CD14-positive monocyte (primary cell): Measurements from ENCODE around the gene TTC28. TPM values are rescaled to one million over a fixed set of nuclear protein-coding genes. Genes with fewer than 3 reads are reported as not detected.

ENCODE experiments used
- DNase-seq, 3 donors: peaks; one replicate each; pipeline ENCODE4 v3.0.0-alpha.2; 2011 to 2022
- H2AFZ ChIP-seq: 2 replicates; pipeline ENCODE4 v1.6.0; 2012; ENCODE audit warnings: mild to moderate bottlenecking, low read depth, low read length, inconsistent platforms; ENCODE audit not compliant: insufficient read depth, poor library complexity, severe bottlenecking
- H3K27ac ChIP-seq, 2 donors: 1 replicate in 1 of 2; 2 replicates in 1 of 2; pipeline ENCODE4 v1.5.1; 2012 to 2013; ENCODE audit warnings: low read length in 2 of 2, control low read depth in 1 of 2, inconsistent platforms in 1 of 2, low read depth in 1 of 2, mild to moderate bottlenecking in 1 of 2
- H3K27me3 ChIP-seq, 2 donors: one replicate each; pipeline versions ENCODE4 v1.6.0 to v1.6.1; 2011 to 2013; ENCODE audit warnings: low read length in 2 of 2; ENCODE audit not compliant: control insufficient read depth in 2 of 2, insufficient read depth in 2 of 2
- H3K36me3 ChIP-seq, 2 donors: replicated peaks in 1 of 2; 1 replicate in 1 of 2; 2 replicates in 1 of 2; pipeline versions ENCODE4 v1.5.1 to v1.6.1; 2012 to 2013; ENCODE audit warnings: low read length in 2 of 2, control low read depth in 1 of 2, inconsistent platforms in 1 of 2, mild to moderate bottlenecking in 1 of 2; ENCODE audit not compliant: insufficient read depth in 2 of 2, control insufficient read depth in 1 of 2
- H3K4me1 ChIP-seq, 2 donors: 1 replicate in 1 of 2; 2 replicates in 1 of 2; pipeline versions ENCODE4 v1.5.1 to v1.6.1; 2012 to 2013; ENCODE audit warnings: low read length in 2 of 2, control low read depth in 1 of 2, inconsistent platforms in 1 of 2, mild to moderate bottlenecking in 1 of 2, moderate library complexity in 1 of 2; ENCODE audit not compliant: insufficient read depth in 2 of 2, control insufficient read depth in 1 of 2
- H3K4me2 ChIP-seq: replicated peaks from 2 replicates; pipeline ENCODE3; 2012; ENCODE audit warnings: low read length, moderate library complexity, mild to moderate bottlenecking; ENCODE audit not compliant: poor library complexity, severe bottlenecking; ENCODE audit errors: extremely low read depth
- H3K4me3 ChIP-seq, 3 experiments: fragments of 200-600 bp in 1 of 3; sonication (generic) in 1 of 3; replicated peaks in 1 of 3; 1 replicate in 2 of 3; 2 replicates in 1 of 3; pipeline ENCODE4 v1.5.1; 2011 to 2013; ENCODE audit warnings: low read length in 3 of 3, mild to moderate bottlenecking in 3 of 3, control low read depth in 2 of 3, low read depth in 2 of 3, inconsistent platforms in 1 of 3, moderate library complexity in 1 of 3
- H3K79me2 ChIP-seq: 2 replicates; pipeline ENCODE4 v1.6.0; 2012; ENCODE audit warnings: mild to moderate bottlenecking, control low read depth, inconsistent platforms, low read length, moderate library complexity; ENCODE audit not compliant: insufficient read depth
- H3K9ac ChIP-seq: 2 replicates; pipeline ENCODE4 v1.6.0; 2017; ENCODE audit warnings: low read length, mild to moderate bottlenecking; ENCODE audit not compliant: insufficient read depth, poor library complexity, severe bottlenecking
- H3K9me3 ChIP-seq, 2 donors: replicated peaks in 1 of 2; 1 replicate in 1 of 2; 2 replicates in 1 of 2; pipeline versions ENCODE4 v1.5.1 to v1.6.1; 2012 to 2013; ENCODE audit warnings: low read length in 2 of 2, control low read depth in 1 of 2; ENCODE audit not compliant: control insufficient read depth in 1 of 2, insufficient read depth in 1 of 2
- H4K20me1 ChIP-seq: 2 replicates; pipeline ENCODE4 v1.6.0; 2012; ENCODE audit warnings: mild to moderate bottlenecking, low read length, control low read depth, moderate library complexity; ENCODE audit not compliant: insufficient read depth
- H3K27ac Mint-ChIP-seq, 7 donors: one replicate each; pipeline ENCODE4 v1.8.0; 2020; ENCODE audit warnings: mild to moderate bottlenecking in 7 of 7, mixed read lengths in 7 of 7, moderate library complexity in 6 of 7, inconsistent platforms in 2 of 7
- H3K27me3 Mint-ChIP-seq, 3 donors: one replicate each; pipeline ENCODE4 v1.8.0; 2021 to 2022; ENCODE audit warnings: low read depth in 3 of 3, mild to moderate bottlenecking in 3 of 3, mixed read lengths in 3 of 3, moderate library complexity in 3 of 3, inconsistent platforms in 1 of 3
- H3K36me3 Mint-ChIP-seq, 2 donors: one replicate each; pipeline ENCODE4 v1.8.0; 2020; ENCODE audit warnings: mixed read lengths in 2 of 2, inconsistent platforms in 1 of 2, mild to moderate bottlenecking in 1 of 2
- H3K4me1 Mint-ChIP-seq: one replicate; pipeline ENCODE4 v1.8.0; 2020; ENCODE audit warnings: mild to moderate bottlenecking, mixed read lengths
- H3K4me3 Mint-ChIP-seq, 2 donors: one replicate each; pipeline ENCODE4 v1.8.0; 2020; ENCODE audit warnings: mild to moderate bottlenecking in 2 of 2, mixed read lengths in 2 of 2, moderate library complexity in 1 of 2
- H3K9me3 Mint-ChIP-seq, 7 donors: one replicate each; pipeline ENCODE4 v1.8.0; 2020 to 2022; ENCODE audit warnings: mixed read lengths in 7 of 7, mild to moderate bottlenecking in 6 of 7, moderate library complexity in 6 of 7, inconsistent platforms in 2 of 7
- WGBS: methylation state at CpG from one replicate; pipeline ENCODE4 v1.1.5; 2013; ENCODE audit warnings: missing lambda C conversion rate; ENCODE audit not compliant: insufficient coverage; 5-methylcytosine and 5-hydroxymethylcytosine counted together
- intact Hi-C, 2 donors: fragments of 100-400 bp; cut with micrococcal nuclease; formaldehyde crosslinking; loops; one replicate each; pipeline versions ENCODE4 v1.15.0 to v1.15.1; 2023
- polyA plus RNA-seq, 3 donors: library from polyadenylated mRNA; depleted of rRNA in 1 of 3; unstranded in 2 of 3; stranded (reverse) in 1 of 3; fragments of 300-500 nt in 2 of 3; fragments of >200 nt in 1 of 3; fragmentation: Illumina TruSeq in 2 of 3; gene quantifications; 1 replicate in 2 of 3; 2 replicates in 1 of 3; pipeline ENCODE4 v1.2.3, GENCODE V29; 2012 to 2021
- TF ChIP-seq, protein P1 (sequence below): fragments of 200-600 bp; IDR thresholded peaks from one replicate; pipeline ENCODE4 v1.8.0; 2022; ENCODE audit warnings: antibody characterized with exemption, mild to moderate bottlenecking

TTC28 gene
- polyA plus RNA-seq, 3 donors, result 0.24 to 0.61 TPM; not detected in 1

DNA sequence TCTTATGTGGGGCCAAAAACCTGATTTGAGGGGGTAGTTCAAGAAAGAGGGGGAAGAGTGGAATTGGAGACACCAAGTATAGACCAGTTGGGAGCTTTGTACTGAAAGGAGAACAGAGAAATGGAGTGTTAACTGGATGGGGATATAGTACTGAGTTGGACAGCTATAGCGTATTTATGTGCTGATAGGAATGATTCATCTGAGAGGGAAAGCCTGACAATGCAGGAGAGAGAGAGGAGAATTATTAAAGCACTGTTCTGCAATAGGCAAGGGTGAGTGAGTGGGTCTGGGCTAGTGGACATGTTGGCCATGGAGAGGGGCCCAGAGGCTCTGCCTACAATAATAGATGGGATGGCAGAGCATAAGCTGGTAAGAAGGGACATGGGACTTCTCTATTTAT lies 707.7 kb downstream of the TTC28 start:
- 100% methylated on average over 1 of the region's 1 CpG for WGBS
- no peaks in the 10 kb centered on the region for H3K4me1 ChIP-seq
- H3K9ac ChIP-seq, result no peak overlapping the region
- Mint-ChIP-seq H3K4me3 (no peak overlapping the region), H3K27me3 (peaks cover 0 to 3% (median 0%) of the 10 kb centered on the region in 3 donors), H3K9me3 (peaks cover 0 to 4% (median 2%) of the 10 kb centered on the region in 7 donors), H3K27ac (no peak overlapping the region), H3K36me3 (peaks cover 2 to 5% of the 10 kb centered on the region in 2 donors), H3K4me1 (no peaks in the 10 kb centered on the region)
- H3K4me3 ChIP-seq, result no peak overlapping the region
- H3K36me3 ChIP-seq, result no peaks in the 10 kb centered on the region
- intact Hi-C loops, result no loop called here
- no peak overlapping the region for H3K4me2 ChIP-seq
- H3K27me3 ChIP-seq, result no peaks in the 10 kb centered on the region
- no peak overlapping the region for H2AFZ ChIP-seq
- H3K9me3 ChIP-seq, result no peaks in the 10 kb centered on the region
- no peak for DNase-seq
- no peaks in the 10 kb centered on the region for H4K20me1 ChIP-seq
- no peaks in the 10 kb centered on the region for H3K79me2 ChIP-seq
- TF ChIP-seq, protein P1, sequence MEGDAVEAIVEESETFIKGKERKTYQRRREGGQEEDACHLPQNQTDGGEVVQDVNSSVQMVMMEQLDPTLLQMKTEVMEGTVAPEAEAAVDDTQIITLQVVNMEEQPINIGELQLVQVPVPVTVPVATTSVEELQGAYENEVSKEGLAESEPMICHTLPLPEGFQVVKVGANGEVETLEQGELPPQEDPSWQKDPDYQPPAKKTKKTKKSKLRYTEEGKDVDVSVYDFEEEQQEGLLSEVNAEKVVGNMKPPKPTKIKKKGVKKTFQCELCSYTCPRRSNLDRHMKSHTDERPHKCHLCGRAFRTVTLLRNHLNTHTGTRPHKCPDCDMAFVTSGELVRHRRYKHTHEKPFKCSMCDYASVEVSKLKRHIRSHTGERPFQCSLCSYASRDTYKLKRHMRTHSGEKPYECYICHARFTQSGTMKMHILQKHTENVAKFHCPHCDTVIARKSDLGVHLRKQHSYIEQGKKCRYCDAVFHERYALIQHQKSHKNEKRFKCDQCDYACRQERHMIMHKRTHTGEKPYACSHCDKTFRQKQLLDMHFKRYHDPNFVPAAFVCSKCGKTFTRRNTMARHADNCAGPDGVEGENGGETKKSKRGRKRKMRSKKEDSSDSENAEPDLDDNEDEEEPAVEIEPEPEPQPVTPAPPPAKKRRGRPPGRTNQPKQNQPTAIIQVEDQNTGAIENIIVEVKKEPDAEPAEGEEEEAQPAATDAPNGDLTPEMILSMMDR, result no peak
- H3K27ac ChIP-seq, result no peak overlapping the region

DNA sequence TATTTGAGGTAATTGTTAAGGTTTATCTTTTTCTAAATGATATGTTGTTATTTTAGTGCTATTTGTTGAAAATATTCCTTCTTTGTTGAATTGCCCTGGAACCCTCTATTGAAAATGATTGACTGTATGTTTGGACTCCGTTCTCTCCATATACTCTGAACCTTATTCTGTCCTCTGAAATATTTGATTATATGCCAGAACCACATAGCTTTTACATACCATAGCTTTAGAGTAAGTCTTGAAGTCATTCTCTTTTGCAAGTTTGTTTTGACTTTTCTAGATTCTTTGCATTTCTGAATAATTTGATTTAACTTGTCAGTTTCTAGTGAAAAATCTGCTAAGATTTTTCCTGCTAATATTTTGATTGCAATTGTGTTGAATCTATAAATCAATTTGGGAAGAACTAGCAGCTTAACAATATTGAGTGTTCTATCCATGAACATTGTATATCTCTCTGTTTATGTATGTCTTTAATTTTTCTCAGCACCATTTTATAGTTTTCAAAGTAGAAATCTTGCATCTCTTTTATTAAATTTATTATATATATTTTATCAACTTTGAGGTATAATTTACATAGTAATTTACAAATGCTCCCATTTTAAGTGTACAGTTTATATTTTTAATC lies 708.9 kb downstream of the TTC28 start:
- no peak overlapping the region for H3K4me2 ChIP-seq
- intact Hi-C loops, result no loop called here

More for the DNA sequence above, 708.9 kb downstream of the TTC28 start:
- no peak for DNase-seq
- WGBS, result no CpG with 5 or more reads among the region's 1 CpG
- peaks cover 0 to 3% (median 2%) of the 10 kb centered on the region in 3 donors for H3K27me3 Mint-ChIP-seq
- H3K79me2 ChIP-seq, result no peaks in the 10 kb centered on the region
- no peaks in the 10 kb centered on the region for H3K9me3 ChIP-seq
- no peaks in the 10 kb centered on the region for H3K4me1 Mint-ChIP-seq
- H3K36me3 Mint-ChIP-seq, result peaks cover 2 to 5% of the 10 kb centered on the region in 2 donors
- H3K36me3 ChIP-seq, result no peaks in the 10 kb centered on the region
- TF ChIP-seq, protein P1, result no peak
- peaks cover 0 to 4% (median 2%) of the 10 kb centered on the region in 7 donors for H3K9me3 Mint-ChIP-seq
- no peak overlapping the region for H3K27ac ChIP-seq
- H3K27me3 ChIP-seq, result no peaks in the 10 kb centered on the region
- H3K9ac ChIP-seq, result no peak overlapping the region
- H4K20me1 ChIP-seq, result no peaks in the 10 kb centered on the region
- no peak overlapping the region for H2AFZ ChIP-seq
- H3K27ac Mint-ChIP-seq, result no peak overlapping the region
- H3K4me3 Mint-ChIP-seq, result no peak overlapping the region
- no peak overlapping the region for H3K4me3 ChIP-seq
- no peaks in the 10 kb centered on the region for H3K4me1 ChIP-seq
